K562 (cell line): ENCODE measurements around the gene NR2C2AP. TPM values are rescaled to one million over a fixed set of nuclear protein-coding genes. Genes with fewer than 3 reads are reported as not detected.

Experiments used
- ATAC-seq: fragments of 200-7000 bp; cut with Tn5 transposase; 3 replicates; pipeline ENCODE4 v1.9.1; 2020; ENCODE audit warnings: moderate library complexity
- BruUV-seq: library from RNA; stranded (reverse); fragments of 400-500 nt; replicated peaks from 2 replicates; lab custom pipeline; 2021; lab: Mats Ljungman, UMichigan
- CTCF ChIA-PET: fragments of 300-600 bp; formaldehyde crosslinking; extraction: SDS; loops from one replicate; lab custom pipeline; 2021; ENCODE audit warnings: low intra/inter-chr PET ratio; lab: Yijun Ruan, JAX
- POLR2A ChIA-PET: fragments of 300-600, 350-650 bp; sonication (Branson Sonifier 250); formaldehyde crosslinking; extraction: SDS; loops from one replicate; lab custom pipeline; 2021; ENCODE audit warnings: antibody characterized with exemption, inconsistent platforms; lab: Yijun Ruan, JAX
- DNase-seq, 4 experiments: peaks; one replicate each; pipeline versions ENCODE4 v3.0.0 to v3.0.0-alpha.2; 2011 to 2018; ENCODE audit warnings: low spot score in 3 of 4, mixed read lengths in 3 of 4; ENCODE audit errors: extremely low read depth in 1 of 4
- FAIRE-seq: peaks from 2 replicates; lab custom pipeline; 2011; peaks lifted over from hg19 to GRCh38; lab: Jason Lieb, UNC
- H2AFZ ChIP-seq: 2 replicates; pipeline ENCODE4 v1.6.0; 2011; ENCODE audit warnings: low read depth, low read length, control low read depth, inconsistent platforms
- H3K27ac ChIP-seq: fragments of 200-600 bp; 3 replicates; pipeline ENCODE4 v1.8.0; 2011; ENCODE audit warnings: low read depth, mild to moderate bottlenecking, control low read depth, inconsistent platforms, low read length, moderate library complexity, mixed read lengths; ENCODE audit errors: extremely low read depth
- H3K27me3 ChIP-seq, 2 experiments: fragments of 300-600 bp in 1 of 2; 2 replicates in 1 of 2; 3 replicates in 1 of 2; pipeline versions ENCODE4 v1.6.0 to v1.8.0; 2011; ENCODE audit warnings: inconsistent platforms in 2 of 2, low read length in 2 of 2, mild to moderate bottlenecking in 1 of 2, mixed read lengths in 1 of 2, moderate library complexity in 1 of 2; ENCODE audit not compliant: control insufficient read depth in 2 of 2, insufficient read depth in 2 of 2
- H3K36me3 ChIP-seq: fragments of 300-600 bp; 3 replicates; pipeline ENCODE4 v1.8.0; 2011; ENCODE audit warnings: mild to moderate bottlenecking, low read length, inconsistent platforms; ENCODE audit not compliant: control insufficient read depth, insufficient read depth
- H3K4me1 ChIP-seq, 2 experiments: fragments of 200-600 bp in 1 of 2; replicated peaks in 1 of 2; 2 replicates in 1 of 2; 3 replicates in 1 of 2; pipeline versions ENCODE4 v1.5.1 to v1.8.0; 2011; ENCODE audit warnings: inconsistent platforms in 2 of 2, low read length in 2 of 2, mild to moderate bottlenecking in 1 of 2, mixed read lengths in 1 of 2, moderate library complexity in 1 of 2; ENCODE audit not compliant: control insufficient read depth in 2 of 2, insufficient read depth in 2 of 2
- H3K4me2 ChIP-seq: 2 replicates; pipeline ENCODE4 v1.6.1; 2011; ENCODE audit warnings: low read length, control low read depth, inconsistent platforms, mixed read lengths; ENCODE audit not compliant: insufficient read depth
- H3K4me3 ChIP-seq: fragments of 200-600 bp; sonication (generic), shearing (Covaris generic); 2 replicates; pipeline ENCODE4 v1.5.1; 2016; ENCODE audit warnings: control low read depth, inconsistent platforms
- H3K79me2 ChIP-seq: fragments of 200-600 bp; 3 replicates; pipeline ENCODE4 v1.8.0; 2011; ENCODE audit warnings: low read length, inconsistent platforms; ENCODE audit not compliant: control insufficient read depth, insufficient read depth
- H3K9ac ChIP-seq, 2 experiments: 2 replicates each; pipeline versions ENCODE4 v1.6.0 to v1.6.1; 2011; ENCODE audit warnings: low read depth in 2 of 2, low read length in 2 of 2, control low read depth in 1 of 2, inconsistent platforms in 1 of 2, mild to moderate bottlenecking in 1 of 2, mixed read lengths in 1 of 2; ENCODE audit not compliant: insufficient read depth in 1 of 2
- H3K9me1 ChIP-seq: one replicate; pipeline ENCODE4 v1.6.0; 2011; ENCODE audit warnings: inconsistent platforms, mild to moderate bottlenecking, low read length, moderate library complexity; ENCODE audit not compliant: control insufficient read depth, insufficient read depth
- H3K9me3 ChIP-seq: replicated peaks from 2 replicates; pipeline ENCODE4 v1.5.1; 2011; ENCODE audit warnings: low read depth, low read length, inconsistent platforms; ENCODE audit not compliant: control insufficient read depth, insufficient read depth
- H4K20me1 ChIP-seq: replicated peaks from 2 replicates; pipeline ENCODE4 v1.6.1; 2011; ENCODE audit warnings: low read length, inconsistent platforms, mixed read lengths; ENCODE audit not compliant: control insufficient read depth, insufficient read depth
- CREB5 ChIP-seq: fragments of 250-450 bp; sonication (Bioruptor Pico); IDR thresholded peaks from 2 replicates; pipeline ENCODE4 v1.5.0; 2020; ENCODE audit warnings: mild to moderate bottlenecking
- DEAF1 ChIP-seq: fragments of 450-650 bp; formaldehyde crosslinking; IDR thresholded peaks from 2 replicates; pipeline ENCODE4 v1.4.0; 2020; ENCODE audit warnings: mild to moderate bottlenecking, moderate library complexity
- PRPF4 ChIP-seq: fragments of 200-400 bp; formaldehyde crosslinking; IDR thresholded peaks from one replicate; pipeline ENCODE4 v1.6.1; 2017; ENCODE audit warnings: low read length, low read depth, mild to moderate bottlenecking; ENCODE audit not compliant: insufficient read depth, poor library complexity, severe bottlenecking
- ZNF3 ChIP-seq: fragments of 250-450 bp; sonication (Bioruptor Pico); IDR thresholded peaks from 2 replicates; pipeline ENCODE4 v1.5.0; 2021; ENCODE audit warnings: mild to moderate bottlenecking, moderate library complexity
- ZNF518B ChIP-seq: fragments of 250-450 bp; sonication (Bioruptor Pico); IDR thresholded peaks from 2 replicates; pipeline ENCODE4 v1.5.0; 2021; ENCODE audit warnings: mild to moderate bottlenecking, moderate library complexity
- ZZZ3 ChIP-seq: fragments of 450-650 bp; IDR thresholded peaks from 2 replicates; pipeline ENCODE4 v1.6.1; 2016; ENCODE audit warnings: antibody characterized with exemption, mild to moderate bottlenecking, moderate library complexity
- WGBS: fragments of 100-300 bp; shearing (Covaris generic); methylation state at CpG from one replicate; pipeline ENCODE4 v1.1.6; 2016; ENCODE audit warnings: low coverage, mixed read lengths; ENCODE audit not compliant: insufficient coverage; ENCODE audit errors: missing lambda C conversion rate; 5-methylcytosine and 5-hydroxymethylcytosine counted together
- in situ Hi-C: fragments of 300-500 bp; cut with MboI; formaldehyde crosslinking; loops from 4 replicates; pipeline ENCODE4 v1.15.0; 2018; ENCODE audit warnings: inconsistent platforms, mixed read lengths
- intact Hi-C: fragments of 100-400 bp; cut with micrococcal nuclease; formaldehyde crosslinking; loops from 2 replicates; pipeline ENCODE4 v1.14.2; 2022
- polyA plus RNA-seq, 8 experiments: library from polyadenylated mRNA; depleted of rRNA in 4 of 8; stranded (reverse) in 5 of 8; unstranded in 3 of 8; fragments of >200 nt; fragmentation: Nextera tagmentation in 2 of 8; fragmentation: Illumina TruSeq in 1 of 8; extraction: Ambion mirVana in 2 of 8; extraction: Trizol in 1 of 8; gene quantifications; 2 replicates each; pipeline versions ENCODE4 v1.2.1 to v1.2.3, GENCODE V29; 2011 to 2014; ENCODE audit warnings: inconsistent platforms in 1 of 8, missing spikeins in 1 of 8
- total RNA-seq, 7 experiments: library from RNA; depleted of rRNA in 6 of 7; stranded (reverse); fragments of >200 nt in 6 of 7; fragmentation: Illumina TruSeq in 2 of 7; extraction: Trizol in 2 of 7; gene quantifications; 2 replicates each; pipeline versions ENCODE4 v1.2.1 to v1.2.3, GENCODE V29; 2011 to 2021; ENCODE audit warnings: low replicate concordance in 1 of 7

Gene NR2C2AP
- total and polyA plus RNA-seq, 9 of the 15 experiments (the other 6 are each of a cell fraction or from before 2014, with no cell fraction given): 23.7 to 77.4 (median 32.4) TPM

GRCh38 chr19:19167612-19168011 lies 35.6 kb downstream of the NR2C2AP start:
- POLR2A ChIA-PET: interaction anchor here (1.0 to 1.4 kb wide), 2 partner anchors 9 to 22 kb away, joined by 3 read pairs; no protein-coding TSS in a partner anchor
- no peak overlapping the region for H3K4me3 ChIP-seq
- no peak overlapping the region for H2AFZ ChIP-seq
- H3K9me1 ChIP-seq: no peaks in the 10 kb centered on the region
- no peaks in the 10 kb centered on the region for H3K27me3 ChIP-seq
- intact Hi-C loops (no loop called here), in situ Hi-C loops (no loop called here)
- peaks cover 22 to 27% of the 10 kb centered on the region in 2 experiments; a peak in 4 of 5 replicates for H3K4me1 ChIP-seq
- WGBS: 57% methylated on average over 3 of the region's 3 CpGs
- H3K79me2 ChIP-seq: no peaks in the 10 kb centered on the region
- no peak overlapping the region for H3K9ac ChIP-seq
- H3K36me3 ChIP-seq: no peaks in the 10 kb centered on the region
- FAIRE-seq (no peak), ATAC-seq (no peak), DNase-seq (no peak)
- H4K20me1 ChIP-seq: peaks cover 8% of the 10 kb centered on the region
- no TSS peak for BruUV-seq
- no peak overlapping the region for H3K4me2 ChIP-seq
- H3K9me3 ChIP-seq: no peaks in the 10 kb centered on the region
- TF ChIP-seq ZNF518B (no peak), ZNF3 (CRISPR knock-in tag) (no peak), DEAF1 (CRISPR knock-in tag) (no peak), CREB5 (CRISPR knock-in tag) (no peak), ZZZ3 (no peak), PRPF4 (no peak)
- no peak overlapping the region for H3K27ac ChIP-seq
- CTCF ChIA-PET: no interaction called here
